Ascending aorta (tissue), 2 donors: Measurements from ENCODE around the gene SDHA. TPM values are rescaled to one million over a fixed set of nuclear protein-coding genes. Genes with fewer than 3 reads are reported as not detected.
"Not testable (repeated sequence)": the region's sequence is repeated elsewhere in the genome, so short reads cannot be mapped to it uniquely, and the experiment has no call there.

Experiments used
- DNase-seq, 2 donors: peaks; one replicate each; pipeline ENCODE4 v3.0.0-alpha.2; 2019; ENCODE audit warnings: low spot score in 2 of 2
- H3K27ac ChIP-seq, 2 donors: fragments of 200-600 bp; sonication (generic); one replicate each; pipeline ENCODE4 v1.5.1; 2016 to 2017; ENCODE audit warnings: mild to moderate bottlenecking in 1 of 2
- H3K27me3 ChIP-seq: fragments of 200-600 bp; sonication (generic); one replicate; pipeline ENCODE4 v1.5.1; 2017
- H3K36me3 ChIP-seq, 2 donors: fragments of 200-600 bp; sonication (generic); one replicate each; pipeline ENCODE4 v1.5.1; 2016
- H3K4me1 ChIP-seq, 2 donors: fragments of 200-600 bp; sonication (generic); one replicate each; pipeline ENCODE4 v1.5.1; 2016 to 2017; ENCODE audit warnings: mild to moderate bottlenecking in 1 of 2
- H3K4me3 ChIP-seq, 2 donors: fragments of 200-600 bp; sonication (generic); one replicate each; pipeline ENCODE4 v1.5.1; 2016 to 2017; ENCODE audit warnings: mild to moderate bottlenecking in 1 of 2
- H3K9me3 ChIP-seq, 2 donors: fragments of 200-600 bp; sonication (generic); one replicate each; pipeline ENCODE4 v1.5.1; 2016
- intact Hi-C: fragments of 100-400 bp; cut with DNase I; formaldehyde crosslinking; loops from one replicate; pipeline ENCODE4 v1.15.1; 2023
- total RNA-seq: library from RNA; depleted of rRNA; stranded (reverse); fragments of >200 nt; gene quantifications from one replicate; pipeline ENCODE4 v1.1.0, GENCODE V29; 2016
- TF ChIP-seq, protein P1 (sequence below), 3 experiments: fragments of 200-600 bp in 2 of 3; fragments of 450-650 bp in 1 of 3; sonication (generic) in 2 of 3; IDR thresholded peaks; one replicate each; pipeline ENCODE4 v1.5.1; 2016 to 2019; ENCODE audit warnings: antibody characterized with exemption in 3 of 3, mild to moderate bottlenecking in 1 of 3, moderate library complexity in 1 of 3

Gene SDHA
- total RNA-seq, 1 donor from 2014 or later = 41.1 TPM

DNA sequence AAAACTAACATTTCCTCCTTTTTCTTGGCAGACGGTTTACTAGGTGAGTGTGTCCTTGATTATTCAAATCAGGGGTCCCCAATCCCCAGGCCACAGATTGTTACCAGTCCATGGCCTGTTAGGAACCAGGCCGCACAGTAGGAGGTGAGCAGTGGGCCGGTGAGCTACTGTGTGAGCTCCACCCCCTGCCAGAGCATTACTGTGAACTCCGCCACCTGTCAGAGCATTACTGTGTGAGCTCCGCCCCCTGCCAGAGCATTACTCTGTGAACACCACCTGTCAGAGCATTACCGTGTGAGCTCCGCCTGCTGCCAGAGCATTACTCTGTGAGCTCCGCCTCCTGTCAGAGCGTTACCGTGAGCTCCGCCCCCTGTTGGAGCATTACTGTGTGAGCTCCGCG is 39.0 kb downstream of the SDHA start:
- Histone ChIP-seq H3K27me3 (no peaks in the 10 kb centered on the region), H3K4me1 (no peaks in the 10 kb centered on the region), H3K4me3 (no peak overlapping the region), H3K27ac (no peak overlapping the region), H3K36me3 (peaks cover 44 to 45% of the 10 kb centered on the region in 2 donors), H3K9me3 (no peaks in the 10 kb centered on the region)
- intact Hi-C loops = no loop called here
- TF ChIP-seq, protein P1, sequence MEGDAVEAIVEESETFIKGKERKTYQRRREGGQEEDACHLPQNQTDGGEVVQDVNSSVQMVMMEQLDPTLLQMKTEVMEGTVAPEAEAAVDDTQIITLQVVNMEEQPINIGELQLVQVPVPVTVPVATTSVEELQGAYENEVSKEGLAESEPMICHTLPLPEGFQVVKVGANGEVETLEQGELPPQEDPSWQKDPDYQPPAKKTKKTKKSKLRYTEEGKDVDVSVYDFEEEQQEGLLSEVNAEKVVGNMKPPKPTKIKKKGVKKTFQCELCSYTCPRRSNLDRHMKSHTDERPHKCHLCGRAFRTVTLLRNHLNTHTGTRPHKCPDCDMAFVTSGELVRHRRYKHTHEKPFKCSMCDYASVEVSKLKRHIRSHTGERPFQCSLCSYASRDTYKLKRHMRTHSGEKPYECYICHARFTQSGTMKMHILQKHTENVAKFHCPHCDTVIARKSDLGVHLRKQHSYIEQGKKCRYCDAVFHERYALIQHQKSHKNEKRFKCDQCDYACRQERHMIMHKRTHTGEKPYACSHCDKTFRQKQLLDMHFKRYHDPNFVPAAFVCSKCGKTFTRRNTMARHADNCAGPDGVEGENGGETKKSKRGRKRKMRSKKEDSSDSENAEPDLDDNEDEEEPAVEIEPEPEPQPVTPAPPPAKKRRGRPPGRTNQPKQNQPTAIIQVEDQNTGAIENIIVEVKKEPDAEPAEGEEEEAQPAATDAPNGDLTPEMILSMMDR (IDR thresholded peaks at IDR 0.05) = no peak
- DNase-seq = no peak

DNA sequence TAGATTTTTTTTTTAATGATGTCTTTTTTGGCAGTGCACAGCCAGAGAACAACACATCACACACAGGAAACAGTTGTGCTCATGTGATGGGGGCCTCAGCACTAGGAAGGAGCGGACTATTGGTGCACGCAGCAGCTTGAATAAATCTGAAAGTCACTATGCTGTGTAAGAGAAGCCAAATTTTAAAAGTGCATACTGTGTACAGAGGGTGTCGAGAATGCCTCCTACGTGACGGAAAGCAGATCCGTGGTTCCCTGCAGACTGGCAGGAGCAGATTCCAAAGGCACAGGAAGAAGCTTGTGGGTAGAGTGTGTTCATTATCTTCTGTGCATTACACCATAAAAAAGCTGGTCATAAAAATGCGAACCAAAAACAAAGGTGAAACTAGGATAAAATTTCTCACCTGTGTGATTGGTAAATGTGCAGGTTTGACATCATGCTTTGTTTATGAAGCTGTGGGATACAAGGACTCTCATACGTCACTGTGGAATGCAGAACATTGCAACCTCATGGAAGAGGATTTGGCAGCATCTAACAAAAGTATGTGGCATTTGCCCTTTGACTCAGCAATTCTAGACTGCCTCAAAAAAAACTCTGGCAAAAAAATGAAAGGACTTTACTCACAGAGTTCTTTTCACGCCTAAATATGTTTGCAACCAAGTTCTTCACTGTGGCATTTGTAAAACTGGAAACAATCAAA is 45.3 kb downstream of the SDHA start:
- H3K9me3 ChIP-seq, H3K4me3 ChIP-seq, H3K27me3 ChIP-seq, intact Hi-C loops, H3K27ac ChIP-seq, H3K4me1 ChIP-seq: not testable (repeated sequence)
- peak in 1 of 2 donors; percentile 12 for DNase-seq
- H3K36me3 ChIP-seq = peaks cover 10 to 22% of the 10 kb centered on the region in 2 donors

DNA sequence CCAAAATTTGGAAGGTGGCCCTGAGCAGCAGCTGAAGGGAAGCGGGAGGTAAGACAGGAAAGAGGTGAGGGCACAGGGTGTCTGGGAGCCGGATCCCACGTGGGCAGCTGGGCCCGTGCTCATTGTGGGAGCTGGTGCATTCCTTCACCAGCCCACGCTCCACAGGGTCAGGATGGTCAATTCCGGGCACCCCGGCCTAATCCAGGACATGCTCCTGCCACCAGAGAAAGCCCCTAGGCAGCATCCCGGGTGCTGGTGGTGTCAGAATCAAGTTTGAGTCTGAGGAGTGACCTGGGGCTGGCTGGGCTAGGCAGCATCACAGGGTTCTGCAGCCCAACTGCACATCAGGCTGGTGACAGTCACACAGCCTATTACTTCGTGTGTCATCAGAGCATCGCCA is 46.2 kb downstream of the SDHA start:
- DNase-seq = peak in 1 of 2 donors; percentile 60
- Histone ChIP-seq H3K4me3 (no peak overlapping the region), H3K9me3 (no peaks in the 10 kb centered on the region), H3K27ac (peak overlapping the region in 1 of 2 donors; percentile 6), H3K4me1 (no peaks in the 10 kb centered on the region), H3K36me3 (peaks cover 5 to 19% of the 10 kb centered on the region in 2 donors), H3K27me3 (no peaks in the 10 kb centered on the region)
- intact Hi-C loops = no loop called here
- TF ChIP-seq, protein P1 (IDR thresholded peaks at IDR 0.05) = no peak

DNA sequence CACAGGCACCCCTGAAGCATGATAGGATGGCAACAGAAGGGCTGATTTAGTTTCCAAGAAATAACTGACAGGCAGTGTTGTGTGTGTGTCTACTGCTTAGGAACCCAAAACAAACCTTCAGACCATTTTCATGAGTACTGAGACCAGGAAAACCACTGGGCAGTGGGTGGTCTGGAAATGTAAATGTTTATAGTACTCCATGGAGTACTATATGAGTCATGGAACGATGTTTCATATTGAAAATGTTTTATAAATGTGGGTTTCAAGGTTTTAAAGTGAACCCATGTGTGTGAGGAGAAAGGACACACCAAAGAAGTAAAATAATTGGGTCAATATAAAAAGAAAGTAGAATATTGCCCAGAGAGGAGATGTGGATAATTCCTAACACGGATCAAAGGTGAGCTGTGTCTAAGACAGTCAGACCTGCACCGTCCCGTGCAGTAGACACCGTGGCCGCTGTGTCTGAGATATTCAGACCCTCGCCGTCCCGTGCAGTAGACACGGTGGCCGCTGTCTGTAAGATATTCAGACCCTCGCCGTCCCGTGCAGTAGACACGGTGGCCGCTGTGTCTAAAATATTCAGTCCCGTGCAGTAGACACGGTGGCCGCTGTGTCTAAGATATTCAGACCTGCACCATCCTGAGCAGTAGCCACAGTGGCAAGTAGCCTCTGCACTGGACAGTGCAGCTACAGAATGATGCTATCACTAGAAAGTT is 48.3 kb downstream of the SDHA start:
- H3K27me3 ChIP-seq, H3K9me3 ChIP-seq, intact Hi-C loops, H3K27ac ChIP-seq, H3K4me1 ChIP-seq, H3K4me3 ChIP-seq: not testable (repeated sequence)
- DNase-seq = peak in 1 of 2 donors; percentile 41
- peaks cover 5 to 19% of the 10 kb centered on the region in 2 donors for H3K36me3 ChIP-seq

DNA sequence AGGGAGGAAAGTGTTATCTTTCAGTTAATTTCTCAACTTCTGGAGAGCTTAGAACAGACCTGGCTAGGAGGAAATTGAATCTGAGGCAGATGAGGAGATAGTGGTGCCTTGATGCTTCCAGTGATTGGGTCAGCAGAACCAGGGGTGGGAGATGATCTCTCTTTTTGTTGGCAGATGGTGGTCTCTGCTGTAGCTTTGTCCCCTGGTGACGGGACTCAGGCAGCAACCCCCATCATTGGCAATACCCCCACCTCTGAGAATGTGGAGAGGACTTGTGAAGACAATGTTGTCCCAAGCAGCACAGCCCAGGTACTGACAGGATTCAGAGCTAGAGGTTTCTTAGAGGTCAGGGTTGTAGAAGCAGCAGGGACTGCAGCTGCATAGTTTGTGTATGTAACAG is 49.6 kb downstream of the SDHA start:
- DNase-seq = peak in 1 of 2 donors; percentile 43
- H3K27me3 ChIP-seq = no peaks in the 10 kb centered on the region
- no peaks in the 10 kb centered on the region for H3K9me3 ChIP-seq
- TF ChIP-seq, protein P1 (IDR thresholded peaks at IDR 0.05) = no peak
- peaks cover 5 to 19% of the 10 kb centered on the region in 2 donors for H3K36me3 ChIP-seq
- peaks cover 0 to 1% of the 10 kb centered on the region in 2 donors for H3K4me1 ChIP-seq
- no peak overlapping the region for H3K4me3 ChIP-seq
- intact Hi-C loops = no loop called here
- H3K27ac ChIP-seq = no peak overlapping the region

DNA sequence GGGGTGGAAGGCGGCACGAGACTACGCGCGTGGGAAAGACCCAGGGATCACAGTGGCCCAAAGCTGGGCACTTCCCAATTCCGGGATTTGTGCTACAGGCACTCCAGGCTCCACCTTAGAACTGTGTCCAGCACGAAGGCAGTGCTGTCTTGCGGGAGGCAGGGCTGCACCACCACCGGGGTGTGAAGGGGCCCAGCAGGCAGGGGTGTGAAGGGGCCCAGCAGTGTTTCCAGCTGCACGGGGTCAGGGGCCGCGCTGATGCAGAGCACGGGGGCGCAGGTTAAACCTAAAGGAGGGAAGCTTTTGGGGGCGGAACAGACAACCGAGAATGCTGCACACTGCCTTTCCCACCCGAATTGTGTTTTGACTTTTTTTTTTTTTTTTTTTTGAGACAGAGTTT is 52.2 kb downstream of the SDHA start:
- Histone ChIP-seq H3K9me3 (no peaks in the 10 kb centered on the region), H3K36me3 (peaks cover 1 to 5% of the 10 kb centered on the region in 2 donors), H3K4me1 (peaks cover 0 to 7% of the 10 kb centered on the region in 2 donors), H3K4me3 (peak overlapping the region in 1 of 2 donors; percentile 99), H3K27ac (no peak overlapping the region), H3K27me3 (no peaks in the 10 kb centered on the region)
- TF ChIP-seq, protein P1 (IDR thresholded peaks at IDR 0.05) = no peak
- intact Hi-C loops = loop anchor here (5.0 to 10.0 kb wide), 3 partner anchors 174 to 1362 kb away; partner anchors contain the start of genes CLPTM1L and EXOC3
- peak in 1 of 2 donors; percentile 62 for DNase-seq

DNA sequence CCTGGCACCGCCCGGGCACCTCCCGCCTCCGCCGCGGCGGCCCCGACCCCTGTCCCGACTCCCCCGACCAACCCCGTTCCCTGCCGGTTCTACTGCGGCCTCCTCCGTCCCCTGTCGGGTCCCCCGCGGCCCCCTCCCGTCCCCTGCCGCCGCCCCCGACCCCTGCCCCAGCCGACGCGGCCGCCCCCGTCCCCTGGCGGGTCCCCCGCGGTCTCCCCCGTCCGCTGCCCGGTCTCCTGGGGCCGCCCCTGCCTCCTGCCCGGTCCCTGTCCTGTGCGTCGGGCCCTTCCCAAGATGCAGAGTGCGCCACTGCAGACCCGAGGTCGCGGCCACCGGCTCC is 53.7 kb downstream of the SDHA start:
- peak overlapping the region; percentile 89 to 94 for H3K27ac ChIP-seq
- not testable (repeated sequence) for H3K27me3 ChIP-seq, H3K36me3 ChIP-seq, H3K9me3 ChIP-seq, H3K4me1 ChIP-seq, DNase-seq
- peak overlapping the region; percentile 99 for H3K4me3 ChIP-seq
- intact Hi-C loops = loop anchor here (1.0 to 10.0 kb wide), 5 partner anchors 53 to 1361 kb away; partner anchors contain the start of genes CCDC127, CLPTM1L, EXOC3 and SDHA

DNA sequence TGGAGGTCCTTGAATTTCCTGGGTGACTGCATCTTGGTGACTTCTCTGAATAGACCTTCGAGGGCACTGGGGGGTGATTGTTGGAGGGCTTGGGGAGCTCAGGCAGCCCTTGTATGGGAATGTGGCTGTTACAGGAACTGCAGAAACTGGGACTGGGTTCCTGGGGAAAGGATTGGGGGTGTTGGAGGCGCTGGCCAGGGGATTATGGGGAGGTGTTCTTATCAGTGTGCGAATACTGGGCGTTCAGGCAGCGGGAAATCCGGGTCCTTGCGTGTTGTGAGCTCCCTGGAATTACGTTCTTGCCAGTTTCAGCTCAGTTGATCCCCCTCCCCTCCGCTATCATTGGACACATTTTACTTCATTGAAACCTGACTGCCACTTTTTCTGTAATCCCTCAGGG is 55.0 kb downstream of the SDHA start:
- H3K9me3 ChIP-seq, DNase-seq, H3K36me3 ChIP-seq, H3K27ac ChIP-seq, H3K27me3 ChIP-seq, H3K4me1 ChIP-seq: not testable (repeated sequence)
- peak overlapping the region in 1 of 2 donors; percentile 99 for H3K4me3 ChIP-seq
- intact Hi-C loops = loop anchor here (5.0 to 10.0 kb wide), 3 partner anchors 172 to 1359 kb away; partner anchors contain the start of genes CLPTM1L and EXOC3

DNA sequence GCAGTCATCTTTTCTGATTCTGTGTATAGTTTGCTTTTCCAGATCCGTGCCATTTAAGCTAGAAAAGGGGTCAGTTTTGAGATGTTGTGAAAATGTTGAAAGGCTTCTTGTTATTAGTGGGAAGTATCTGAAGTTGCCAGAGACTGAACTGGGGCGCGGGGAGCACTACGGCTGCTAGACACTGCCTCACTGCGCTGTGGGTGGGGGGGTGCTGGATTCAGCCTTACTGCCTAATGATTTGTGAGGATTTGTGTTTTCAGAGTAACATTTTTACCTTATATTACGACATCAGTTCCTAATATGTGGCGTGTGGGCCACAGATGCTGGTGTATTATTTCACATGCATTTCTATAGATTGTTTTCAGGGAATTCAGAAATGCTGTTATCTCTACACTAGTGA is 55.4 kb downstream of the SDHA start:
- intact Hi-C loops = loop anchor here (5.0 to 10.0 kb wide), 3 partner anchors 171 to 1359 kb away; partner anchors contain the start of genes CLPTM1L and EXOC3

More for the DNA sequence above, 55.4 kb downstream of the SDHA start:
- not testable (repeated sequence) for H3K27me3 ChIP-seq, H3K4me3 ChIP-seq, H3K9me3 ChIP-seq, H3K27ac ChIP-seq, H3K4me1 ChIP-seq, DNase-seq, H3K36me3 ChIP-seq
